Muscle layer of duodenum (tissue), 2 donors: ENCODE data around the gene PTPN3.
"Not testable (repeated sequence)": the region's sequence is repeated elsewhere in the genome, so short reads cannot be mapped to it uniquely, and the experiment has no call there.

Experiments used
- H3K27ac ChIP-seq: one replicate; pipeline ENCODE4 v1.7.0; 2013; ENCODE audit warnings: mild to moderate bottlenecking, low read length
- H3K27me3 ChIP-seq: one replicate; pipeline ENCODE4 v1.7.0; 2013; ENCODE audit warnings: low read depth, mild to moderate bottlenecking, control low read depth, low read length
- H3K36me3 ChIP-seq, 2 donors: one replicate each; pipeline ENCODE4 v1.7.0; 2013; ENCODE audit warnings: low read length in 2 of 2, control low read depth in 1 of 2, mild to moderate bottlenecking in 1 of 2; ENCODE audit not compliant: insufficient read depth in 2 of 2, control insufficient read depth in 1 of 2
- H3K4me1 ChIP-seq, 2 donors: one replicate each; pipeline ENCODE4 v1.7.0; 2013; ENCODE audit warnings: low read length in 2 of 2, mild to moderate bottlenecking in 2 of 2, control low read depth in 1 of 2, moderate library complexity in 1 of 2; ENCODE audit not compliant: insufficient read depth in 2 of 2, control insufficient read depth in 1 of 2
- H3K4me3 ChIP-seq, 2 donors: one replicate each; pipeline ENCODE4 v1.7.0; 2013; ENCODE audit warnings: low read length in 2 of 2, low read depth in 1 of 2, mild to moderate bottlenecking in 1 of 2
- H3K9me3 ChIP-seq, 2 donors: one replicate each; pipeline ENCODE4 v1.7.0; 2013; ENCODE audit warnings: low read length in 2 of 2, control low read depth in 1 of 2, mild to moderate bottlenecking in 1 of 2; ENCODE audit not compliant: control insufficient read depth in 1 of 2
- donor health status: healthy.

The PTPN3 gene

GRCh38 chr9:109381011-109381729 is 116.9 kb downstream of the PTPN3 start:
- no peaks in the 10 kb centered on the region for H3K4me1 ChIP-seq
- H3K36me3 ChIP-seq, result no peaks in the 10 kb centered on the region
- H3K27ac ChIP-seq, result no peak overlapping the region
- no peaks in the 10 kb centered on the region for H3K27me3 ChIP-seq
- H3K9me3 ChIP-seq, result no peaks in the 10 kb centered on the region
- H3K4me3 ChIP-seq, result no peak overlapping the region

- Histone ChIP-seq H3K27ac (no peak overlapping the region), H3K27me3 (no peaks in the 10 kb centered on the region), H3K4me3 (no peak overlapping the region), H3K9me3 (no peaks in the 10 kb centered on the region), H3K4me1 (no peaks in the 10 kb centered on the region), H3K36me3 (no peaks in the 10 kb centered on the region)
These were observed 118.6 kb downstream of the PTPN3 start for GRCh38 chr9:109379513-109379912.

GRCh38 chr9:109378316-109378715 is 119.8 kb downstream of the PTPN3 start:
- H3K36me3 ChIP-seq, result no peaks in the 10 kb centered on the region

GRCh38 chr9:109372246-109372645 is 125.9 kb downstream of the PTPN3 start:
- Histone ChIP-seq H3K27ac (no peak overlapping the region), H3K36me3 (no peaks in the 10 kb centered on the region), H3K27me3 (no peaks in the 10 kb centered on the region), H3K9me3 (no peaks in the 10 kb centered on the region), H3K4me1 (no peaks in the 10 kb centered on the region), H3K4me3 (no peak overlapping the region)

More at GRCh38 chr9:109378316-109378715, 119.8 kb downstream of the PTPN3 start:
- Histone ChIP-seq H3K27me3 (no peaks in the 10 kb centered on the region), H3K9me3 (no peaks in the 10 kb centered on the region), H3K27ac (no peak overlapping the region), H3K4me3 (no peak overlapping the region), H3K4me1 (no peaks in the 10 kb centered on the region)

- Histone ChIP-seq H3K27ac (no peak overlapping the region), H3K4me1 (no peaks in the 10 kb centered on the region), H3K36me3 (no peaks in the 10 kb centered on the region), H3K9me3 (no peaks in the 10 kb centered on the region), H3K4me3 (no peak overlapping the region), H3K27me3 (no peaks in the 10 kb centered on the region)
These were observed 126.7 kb downstream of the PTPN3 start for GRCh38 chr9:109371374-109371773.

GRCh38 chr9:109369285-109369684 is 128.8 kb downstream of the PTPN3 start:
- H3K4me1 ChIP-seq, result no peaks in the 10 kb centered on the region
- H3K4me3 ChIP-seq, result no peak overlapping the region
- H3K27ac ChIP-seq, result no peak overlapping the region
- no peaks in the 10 kb centered on the region for H3K27me3 ChIP-seq
- no peaks in the 10 kb centered on the region for H3K36me3 ChIP-seq
- H3K9me3 ChIP-seq, result no peaks in the 10 kb centered on the region

- H3K9me3 ChIP-seq, result no peaks in the 10 kb centered on the region
- H3K4me3 ChIP-seq, result no peak overlapping the region
- H3K27me3 ChIP-seq, result no peaks in the 10 kb centered on the region
- H3K27ac ChIP-seq, result no peak overlapping the region
- no peaks in the 10 kb centered on the region for H3K4me1 ChIP-seq
- H3K36me3 ChIP-seq, result no peaks in the 10 kb centered on the region
These were observed 137.3 kb downstream of the PTPN3 start for GRCh38 chr9:109360771-109361170.

GRCh38 chr9:109358968-109359603 is 139.0 kb downstream of the PTPN3 start:
- not testable (repeated sequence) for H3K4me1 ChIP-seq, H3K27me3 ChIP-seq, H3K4me3 ChIP-seq, H3K36me3 ChIP-seq, H3K27ac ChIP-seq, H3K9me3 ChIP-seq

DNA sequence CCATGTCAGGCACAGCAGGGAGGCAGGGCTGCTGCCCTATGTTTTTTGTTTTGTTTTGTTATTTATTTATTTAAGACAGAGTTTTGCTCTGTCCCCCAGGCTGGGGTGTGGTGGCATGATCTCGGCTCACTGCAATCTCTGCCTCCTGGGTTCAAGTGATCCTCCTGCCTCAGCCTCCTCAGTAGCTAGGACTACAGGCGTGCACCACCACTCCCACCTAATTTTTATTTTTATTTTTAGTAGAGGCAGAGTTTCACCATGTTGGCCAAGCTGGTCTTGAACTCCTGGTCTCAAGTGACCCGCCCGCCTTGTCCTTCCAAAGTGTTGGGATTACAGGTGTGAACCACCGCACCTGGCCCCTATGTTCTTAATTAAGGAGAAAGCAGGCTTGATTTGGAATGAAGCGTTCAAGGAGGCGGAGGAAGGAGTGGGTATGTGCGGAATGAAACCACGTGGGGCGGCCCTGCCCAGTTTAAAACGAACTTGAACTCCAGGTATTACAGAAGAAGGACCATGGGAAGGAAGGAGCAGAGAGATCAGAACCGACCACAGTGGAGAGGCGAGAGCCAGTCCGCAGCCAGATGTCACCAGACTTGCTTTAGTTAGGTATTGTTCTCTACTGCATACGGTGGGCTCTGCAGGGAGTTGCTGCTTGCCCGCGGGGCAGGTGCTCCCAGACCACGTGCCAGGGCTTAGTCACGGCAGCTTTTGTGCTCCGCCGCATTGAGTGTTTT is 142.4 kb downstream of the PTPN3 start:
- no peak overlapping the region for H3K4me3 ChIP-seq
- H3K9me3 ChIP-seq, result no peaks in the 10 kb centered on the region

GRCh38 chr9:109354190-109354589 is 143.9 kb downstream of the PTPN3 start:
- H3K27me3 ChIP-seq, result no peaks in the 10 kb centered on the region
- no peak overlapping the region for H3K27ac ChIP-seq
- H3K9me3 ChIP-seq, result no peaks in the 10 kb centered on the region
- no peak overlapping the region for H3K4me3 ChIP-seq
- no peaks in the 10 kb centered on the region for H3K4me1 ChIP-seq
- H3K36me3 ChIP-seq, result no peaks in the 10 kb centered on the region

More for the DNA sequence above, 142.4 kb downstream of the PTPN3 start:
- no peaks in the 10 kb centered on the region for H3K4me1 ChIP-seq
- no peak overlapping the region for H3K27ac ChIP-seq
- no peaks in the 10 kb centered on the region for H3K27me3 ChIP-seq
- H3K36me3 ChIP-seq, result no peaks in the 10 kb centered on the region

GRCh38 chr9:109351032-109351431 is 147.1 kb downstream of the PTPN3 start:
- Histone ChIP-seq H3K9me3 (no peaks in the 10 kb centered on the region), H3K27me3 (no peaks in the 10 kb centered on the region), H3K36me3 (no peaks in the 10 kb centered on the region), H3K27ac (no peak overlapping the region), H3K4me1 (no peaks in the 10 kb centered on the region), H3K4me3 (no peak overlapping the region)
